ENCODE data around the gene TBC1D1.

DNA sequence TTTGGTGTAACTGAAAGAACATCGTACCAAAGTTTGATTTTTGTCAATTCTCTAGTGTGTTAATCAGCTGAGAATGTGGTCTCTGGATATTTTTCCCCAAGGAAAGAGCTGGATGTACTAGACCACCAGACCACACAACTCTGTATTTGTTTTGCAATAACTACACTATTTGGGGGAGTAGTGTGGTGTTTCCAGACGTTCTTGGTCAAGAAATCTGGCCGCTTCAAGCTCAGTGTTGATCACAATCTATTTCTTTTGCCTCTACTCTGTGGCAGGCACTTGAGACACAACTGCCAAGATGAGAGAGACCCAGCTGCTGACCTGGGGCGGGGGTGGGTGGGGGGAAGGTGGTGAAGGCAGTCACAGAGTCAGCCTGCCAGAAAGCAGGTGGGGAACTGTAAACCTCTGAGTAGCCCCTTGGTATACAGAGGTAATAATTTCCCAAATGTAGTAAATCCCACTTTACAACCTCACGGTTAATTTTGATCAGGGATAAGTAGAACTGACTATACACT is 99.9 kb downstream of the TBC1D1 start:
- TF ChIP-seq, protein P1, sequence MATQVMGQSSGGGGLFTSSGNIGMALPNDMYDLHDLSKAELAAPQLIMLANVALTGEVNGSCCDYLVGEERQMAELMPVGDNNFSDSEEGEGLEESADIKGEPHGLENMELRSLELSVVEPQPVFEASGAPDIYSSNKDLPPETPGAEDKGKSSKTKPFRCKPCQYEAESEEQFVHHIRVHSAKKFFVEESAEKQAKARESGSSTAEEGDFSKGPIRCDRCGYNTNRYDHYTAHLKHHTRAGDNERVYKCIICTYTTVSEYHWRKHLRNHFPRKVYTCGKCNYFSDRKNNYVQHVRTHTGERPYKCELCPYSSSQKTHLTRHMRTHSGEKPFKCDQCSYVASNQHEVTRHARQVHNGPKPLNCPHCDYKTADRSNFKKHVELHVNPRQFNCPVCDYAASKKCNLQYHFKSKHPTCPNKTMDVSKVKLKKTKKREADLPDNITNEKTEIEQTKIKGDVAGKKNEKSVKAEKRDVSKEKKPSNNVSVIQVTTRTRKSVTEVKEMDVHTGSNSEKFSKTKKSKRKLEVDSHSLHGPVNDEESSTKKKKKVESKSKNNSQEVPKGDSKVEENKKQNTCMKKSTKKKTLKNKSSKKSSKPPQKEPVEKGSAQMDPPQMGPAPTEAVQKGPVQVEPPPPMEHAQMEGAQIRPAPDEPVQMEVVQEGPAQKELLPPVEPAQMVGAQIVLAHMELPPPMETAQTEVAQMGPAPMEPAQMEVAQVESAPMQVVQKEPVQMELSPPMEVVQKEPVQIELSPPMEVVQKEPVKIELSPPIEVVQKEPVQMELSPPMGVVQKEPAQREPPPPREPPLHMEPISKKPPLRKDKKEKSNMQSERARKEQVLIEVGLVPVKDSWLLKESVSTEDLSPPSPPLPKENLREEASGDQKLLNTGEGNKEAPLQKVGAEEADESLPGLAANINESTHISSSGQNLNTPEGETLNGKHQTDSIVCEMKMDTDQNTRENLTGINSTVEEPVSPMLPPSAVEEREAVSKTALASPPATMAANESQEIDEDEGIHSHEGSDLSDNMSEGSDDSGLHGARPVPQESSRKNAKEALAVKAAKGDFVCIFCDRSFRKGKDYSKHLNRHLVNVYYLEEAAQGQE (IDR thresholded peaks at IDR 0.05; ENCODE audit: insufficient read depth in 1 of 2, low read depth in 2 of 2, low read length in 2 of 2) = no peak
- TF ChIP-seq SIN3A (IDR thresholded peaks at IDR 0.05; ENCODE audit: borderline replicate concordance, insufficient read depth, low read length) (no peak), POLR2AphosphoS5 (IDR thresholded peaks at IDR 0.05; ENCODE audit: low read depth, low read length) (no peak)
